GM23338 (cell line): ENCODE data around the gene SHISA9.

ENCODE experiments used
- CREB1 ChIP-seq: fragments of 250-450 bp; sonication (Bioruptor Pico); IDR thresholded peaks from 2 replicates; pipeline ENCODE4 v1.5.0; 2020; ENCODE audit warnings: low read depth, mild to moderate bottlenecking, moderate library complexity
- CTCF ChIP-seq, 2 experiments: fragments of 200-600 bp in 1 of 2; sonication (generic) in 1 of 2; conservative IDR thresholded peaks; 2 replicates each; pipeline versions ENCODE4 v1.5.1 to v1.6.1; 2016 to 2017; ENCODE audit warnings: antibody characterized with exemption in 2 of 2, low read depth in 2 of 2, mild to moderate bottlenecking in 2 of 2, moderate library complexity in 1 of 2
- EZH2 ChIP-seq: fragments of 200-600 bp; sonication (generic); IDR thresholded peaks from one replicate; pipeline ENCODE4 v1.8.0; 2017; ENCODE audit warnings: antibody characterized with exemption, mild to moderate bottlenecking, low read depth; ENCODE audit not compliant: unreplicated experiment
- EZH2phosphoT487 ChIP-seq: fragments of 200-600 bp; sonication (generic); IDR thresholded peaks from one replicate; pipeline ENCODE4 v1.8.1; 2018; ENCODE audit warnings: antibody characterized with exemption; ENCODE audit not compliant: unreplicated experiment
- JUNB ChIP-seq: IDR thresholded peaks from one replicate; pipeline ENCODE4 v1.6.1; 2016; ENCODE audit warnings: antibody characterized with exemption; ENCODE audit not compliant: unreplicated experiment
- POLR2AphosphoS5 ChIP-seq: IDR thresholded peaks from 2 replicates; pipeline ENCODE4 v1.6.1; 2016; ENCODE audit warnings: antibody characterized with exemption, low read depth
- ZNF331 ChIP-seq: fragments of 250-450 bp; sonication (Bioruptor Pico); IDR thresholded peaks from 2 replicates; pipeline ENCODE4 v1.5.0; 2020; ENCODE audit warnings: low read depth, mild to moderate bottlenecking, moderate library complexity
- TF ChIP-seq, protein P1 (sequence below): IDR thresholded peaks from one replicate; pipeline ENCODE4 v1.6.1; 2018; ENCODE audit warnings: antibody characterized with exemption; ENCODE audit not compliant: unreplicated experiment
- TF ChIP-seq, protein P2 (sequence below): IDR thresholded peaks from 2 replicates; pipeline ENCODE4 v1.6.1; 2016; ENCODE audit warnings: antibody characterized with exemption

- TF ChIP-seq CTCF (conservative IDR thresholded peaks at IDR 0.05; ENCODE audit: low read depth in 2 of 2) (no peak), POLR2AphosphoS5 (no peak), EZH2 (no peak), EZH2phosphoT487 (no peak), CREB1 (no peak), JUNB (no peak), ZNF331 (CRISPR knock-in tag) (no peak)
- TF ChIP-seq, protein P1, sequence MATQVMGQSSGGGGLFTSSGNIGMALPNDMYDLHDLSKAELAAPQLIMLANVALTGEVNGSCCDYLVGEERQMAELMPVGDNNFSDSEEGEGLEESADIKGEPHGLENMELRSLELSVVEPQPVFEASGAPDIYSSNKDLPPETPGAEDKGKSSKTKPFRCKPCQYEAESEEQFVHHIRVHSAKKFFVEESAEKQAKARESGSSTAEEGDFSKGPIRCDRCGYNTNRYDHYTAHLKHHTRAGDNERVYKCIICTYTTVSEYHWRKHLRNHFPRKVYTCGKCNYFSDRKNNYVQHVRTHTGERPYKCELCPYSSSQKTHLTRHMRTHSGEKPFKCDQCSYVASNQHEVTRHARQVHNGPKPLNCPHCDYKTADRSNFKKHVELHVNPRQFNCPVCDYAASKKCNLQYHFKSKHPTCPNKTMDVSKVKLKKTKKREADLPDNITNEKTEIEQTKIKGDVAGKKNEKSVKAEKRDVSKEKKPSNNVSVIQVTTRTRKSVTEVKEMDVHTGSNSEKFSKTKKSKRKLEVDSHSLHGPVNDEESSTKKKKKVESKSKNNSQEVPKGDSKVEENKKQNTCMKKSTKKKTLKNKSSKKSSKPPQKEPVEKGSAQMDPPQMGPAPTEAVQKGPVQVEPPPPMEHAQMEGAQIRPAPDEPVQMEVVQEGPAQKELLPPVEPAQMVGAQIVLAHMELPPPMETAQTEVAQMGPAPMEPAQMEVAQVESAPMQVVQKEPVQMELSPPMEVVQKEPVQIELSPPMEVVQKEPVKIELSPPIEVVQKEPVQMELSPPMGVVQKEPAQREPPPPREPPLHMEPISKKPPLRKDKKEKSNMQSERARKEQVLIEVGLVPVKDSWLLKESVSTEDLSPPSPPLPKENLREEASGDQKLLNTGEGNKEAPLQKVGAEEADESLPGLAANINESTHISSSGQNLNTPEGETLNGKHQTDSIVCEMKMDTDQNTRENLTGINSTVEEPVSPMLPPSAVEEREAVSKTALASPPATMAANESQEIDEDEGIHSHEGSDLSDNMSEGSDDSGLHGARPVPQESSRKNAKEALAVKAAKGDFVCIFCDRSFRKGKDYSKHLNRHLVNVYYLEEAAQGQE = no peak
- TF ChIP-seq, protein P2, sequence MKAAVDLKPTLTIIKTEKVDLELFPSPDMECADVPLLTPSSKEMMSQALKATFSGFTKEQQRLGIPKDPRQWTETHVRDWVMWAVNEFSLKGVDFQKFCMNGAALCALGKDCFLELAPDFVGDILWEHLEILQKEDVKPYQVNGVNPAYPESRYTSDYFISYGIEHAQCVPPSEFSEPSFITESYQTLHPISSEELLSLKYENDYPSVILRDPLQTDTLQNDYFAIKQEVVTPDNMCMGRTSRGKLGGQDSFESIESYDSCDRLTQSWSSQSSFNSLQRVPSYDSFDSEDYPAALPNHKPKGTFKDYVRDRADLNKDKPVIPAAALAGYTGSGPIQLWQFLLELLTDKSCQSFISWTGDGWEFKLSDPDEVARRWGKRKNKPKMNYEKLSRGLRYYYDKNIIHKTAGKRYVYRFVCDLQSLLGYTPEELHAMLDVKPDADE = no peak
Observed at GRCh38 chr16:13108126-13108525, 206.7 kb downstream of the SHISA9 start.
